ENCODE data around the gene WFDC1.

WFDC1 gene

DNA sequence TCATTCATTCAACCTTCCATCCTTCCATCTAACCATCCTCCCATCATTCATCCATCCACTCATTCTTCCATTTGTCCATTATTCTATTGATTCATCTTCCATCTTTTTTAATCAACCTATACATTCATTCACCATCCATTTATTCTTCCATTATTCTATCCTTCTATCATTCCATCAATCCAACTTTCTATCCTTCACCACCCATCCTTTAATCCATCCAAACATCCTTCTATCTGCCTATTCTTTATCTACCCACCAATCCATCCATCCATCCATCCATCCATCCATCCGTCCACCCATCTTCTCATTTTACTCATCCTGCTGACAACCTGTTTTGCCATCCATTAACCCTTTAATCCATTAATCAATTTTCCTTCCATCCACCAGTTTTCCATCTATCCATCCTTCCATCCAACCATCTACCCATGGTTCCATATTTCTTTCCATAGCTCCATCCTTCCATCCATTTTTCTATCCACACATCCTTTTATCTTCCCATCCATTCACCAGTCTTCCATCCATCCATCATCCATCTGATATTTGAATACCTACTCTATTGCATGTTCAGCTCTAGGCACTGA is 21.8 kb upstream of the WFDC1 start:
- TF ChIP-seq, protein P1, sequence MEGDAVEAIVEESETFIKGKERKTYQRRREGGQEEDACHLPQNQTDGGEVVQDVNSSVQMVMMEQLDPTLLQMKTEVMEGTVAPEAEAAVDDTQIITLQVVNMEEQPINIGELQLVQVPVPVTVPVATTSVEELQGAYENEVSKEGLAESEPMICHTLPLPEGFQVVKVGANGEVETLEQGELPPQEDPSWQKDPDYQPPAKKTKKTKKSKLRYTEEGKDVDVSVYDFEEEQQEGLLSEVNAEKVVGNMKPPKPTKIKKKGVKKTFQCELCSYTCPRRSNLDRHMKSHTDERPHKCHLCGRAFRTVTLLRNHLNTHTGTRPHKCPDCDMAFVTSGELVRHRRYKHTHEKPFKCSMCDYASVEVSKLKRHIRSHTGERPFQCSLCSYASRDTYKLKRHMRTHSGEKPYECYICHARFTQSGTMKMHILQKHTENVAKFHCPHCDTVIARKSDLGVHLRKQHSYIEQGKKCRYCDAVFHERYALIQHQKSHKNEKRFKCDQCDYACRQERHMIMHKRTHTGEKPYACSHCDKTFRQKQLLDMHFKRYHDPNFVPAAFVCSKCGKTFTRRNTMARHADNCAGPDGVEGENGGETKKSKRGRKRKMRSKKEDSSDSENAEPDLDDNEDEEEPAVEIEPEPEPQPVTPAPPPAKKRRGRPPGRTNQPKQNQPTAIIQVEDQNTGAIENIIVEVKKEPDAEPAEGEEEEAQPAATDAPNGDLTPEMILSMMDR (IDR thresholded peaks at IDR 0.05) = no peak
- no peak overlapping the region for H3K27ac ChIP-seq
- DNase-seq (ENCODE audit: low spot score) = no peak
- no peak overlapping the region for H3K4me3 ChIP-seq

DNA sequence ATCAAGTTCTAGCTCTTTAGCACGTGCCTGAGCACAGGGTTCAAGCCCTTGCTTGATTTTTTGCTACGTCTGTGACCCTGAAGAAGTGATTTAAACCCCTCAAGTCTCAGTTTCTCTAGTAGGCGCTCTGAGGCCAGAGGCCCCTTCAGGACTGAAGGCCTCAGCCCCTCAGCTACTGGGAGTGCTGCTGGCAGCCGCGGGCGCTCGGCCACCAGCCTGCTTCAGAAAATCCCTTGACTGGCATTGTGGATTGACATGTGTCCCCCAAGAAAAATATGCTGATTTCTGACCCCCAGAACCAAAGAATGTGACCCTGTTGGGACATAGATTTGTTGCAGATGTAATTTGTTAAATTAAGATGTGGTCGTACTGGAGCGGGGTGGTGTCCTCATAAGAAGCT is 20.2 kb upstream of the WFDC1 start:
- no peak overlapping the region for H3K4me3 ChIP-seq
- no peak overlapping the region for H3K27ac ChIP-seq
- TF ChIP-seq, protein P1 (IDR thresholded peaks at IDR 0.05) = no peak
- no peak for DNase-seq (ENCODE audit: low spot score)

DNA sequence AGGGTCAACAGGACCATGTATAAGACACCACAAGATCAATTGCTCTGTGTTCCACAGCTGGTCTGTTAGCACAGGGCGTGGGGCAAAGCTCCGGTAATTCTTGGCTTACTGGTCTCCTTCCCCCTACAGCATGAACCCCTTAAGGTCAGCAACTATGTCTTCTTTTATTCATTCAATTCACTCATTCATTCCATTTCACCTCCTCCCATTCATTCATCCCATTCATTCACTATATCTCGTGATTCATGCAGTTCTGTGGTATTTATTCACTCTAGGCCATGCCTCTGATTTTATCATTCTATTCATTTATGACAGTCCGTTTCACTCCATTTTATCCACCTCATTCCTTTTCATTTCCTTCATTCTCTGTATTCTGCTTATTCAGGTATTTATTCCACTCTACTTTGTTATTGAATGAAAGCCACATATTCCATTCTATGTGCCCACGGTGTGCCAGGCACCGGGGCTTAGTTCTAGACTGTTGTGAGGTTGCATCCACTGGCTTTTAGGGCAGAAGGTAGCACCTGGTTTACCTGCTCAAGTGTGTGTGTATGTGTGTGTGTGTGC is 19.0 kb upstream of the WFDC1 start:
- no peak overlapping the region for H3K4me3 ChIP-seq
- TF ChIP-seq, protein P1 (IDR thresholded peaks at IDR 0.05) = no peak
- H3K27ac ChIP-seq = no peak overlapping the region
- DNase-seq (ENCODE audit: low spot score) = no peak

- DNase-seq (ENCODE audit: low spot score) = no peak
- Histone ChIP-seq H3K27ac (no peak overlapping the region), H3K4me3 (no peak overlapping the region)
- TF ChIP-seq, protein P1 (IDR thresholded peaks at IDR 0.05) = peak; percentile 77
Observed at GRCh38 chr16:84277244-84277823, 17.3 kb upstream of the WFDC1 start.

DNA sequence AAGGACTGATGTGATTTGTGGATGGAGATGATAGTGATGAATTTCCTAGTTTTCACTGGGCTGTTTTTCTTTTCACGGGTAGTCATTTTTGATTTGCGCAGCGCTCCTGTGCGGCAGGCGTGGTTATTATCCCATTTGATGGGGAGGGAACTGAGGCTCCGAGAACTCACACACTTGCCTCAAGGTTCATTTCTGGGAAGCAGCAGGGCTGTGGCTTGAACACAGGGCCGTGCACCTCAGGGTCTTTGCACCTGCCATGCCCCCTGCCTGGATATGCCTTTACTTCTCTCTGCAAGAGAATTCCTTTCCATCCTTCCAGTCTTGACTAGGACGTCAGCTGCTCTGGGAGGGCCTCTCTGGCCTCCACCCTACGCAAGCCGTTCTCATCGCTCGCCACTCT is 16.3 kb upstream of the WFDC1 start:
- no peak overlapping the region for H3K4me3 ChIP-seq
- H3K27ac ChIP-seq = no peak overlapping the region
- DNase-seq (ENCODE audit: low spot score) = no peak
- TF ChIP-seq, protein P1 (IDR thresholded peaks at IDR 0.05) = no peak

DNA sequence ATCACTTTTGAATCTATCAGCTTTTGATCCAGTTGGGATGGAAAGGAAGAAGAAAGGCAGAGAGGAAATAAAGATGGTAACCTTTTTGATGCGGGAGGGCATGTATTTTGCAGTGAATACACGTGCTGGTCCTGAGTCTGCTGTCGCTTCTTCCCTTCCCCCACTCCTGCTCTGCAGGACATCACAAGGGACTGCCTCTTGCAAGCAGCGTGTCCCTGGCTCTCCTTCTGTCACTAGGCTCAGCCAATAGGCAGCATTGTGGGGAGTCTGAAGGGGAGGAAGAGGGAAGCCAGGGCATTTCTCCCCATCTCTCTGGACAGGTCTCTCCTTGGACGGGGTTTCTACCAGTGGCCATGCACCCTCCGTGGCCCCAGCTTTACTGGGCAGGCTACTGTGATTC is 15.7 kb upstream of the WFDC1 start:
- TF ChIP-seq, protein P1 (IDR thresholded peaks at IDR 0.05) = no peak
- H3K27ac ChIP-seq = no peak overlapping the region
- no peak for DNase-seq (ENCODE audit: low spot score)

GRCh38 chr16:84279881-84280280 is 14.8 kb upstream of the WFDC1 start:
- TF ChIP-seq, protein P1 (IDR thresholded peaks at IDR 0.05) = no peak
- no peak for DNase-seq (ENCODE audit: low spot score)
- Histone ChIP-seq H3K4me3 (no peak overlapping the region), H3K27ac (no peak overlapping the region)

More for the DNA sequence above, 15.7 kb upstream of the WFDC1 start:
- no peak overlapping the region for H3K4me3 ChIP-seq

Measured in coronary artery (tissue), 2 donors.